Measurements from ENCODE around the gene MINDY3.

GRCh38 chr10:15858861-15859281 is 1.4 kb downstream of the MINDY3 start:
- no peak for TF ChIP-seq POLR2AphosphoS5 (IDR thresholded peaks at IDR 0.05)
- TF ChIP-seq CTCF (IDR thresholded peaks at IDR 0.05 in 8 of 11, conservative IDR thresholded peaks at IDR 0.05 in 3 of 11), result no peak

Data from spleen (tissue), 7 donors.